Stimulated activated CD4-positive, alpha-beta T cell treated with anti-CD3 and anti-CD28 coated beads, Interleukin-15, amount 100 ng/mL, for 48 hours (primary cell): ENCODE results near the gene RHBDF2.
A peak's percentile ranks its signal among the peaks of the same experiment; 100 is the strongest.
"Not testable (repeated sequence)": the region's sequence is repeated elsewhere in the genome, so short reads cannot be mapped to it uniquely, and the experiment has no call there.

ENCODE experiments used
- DNase-seq, 2 donors: peaks; one replicate each; pipeline ENCODE4 v3.0.0-alpha.2; 2020; ENCODE audit warnings: low read depth in 2 of 2

The RHBDF2 gene

DNA sequence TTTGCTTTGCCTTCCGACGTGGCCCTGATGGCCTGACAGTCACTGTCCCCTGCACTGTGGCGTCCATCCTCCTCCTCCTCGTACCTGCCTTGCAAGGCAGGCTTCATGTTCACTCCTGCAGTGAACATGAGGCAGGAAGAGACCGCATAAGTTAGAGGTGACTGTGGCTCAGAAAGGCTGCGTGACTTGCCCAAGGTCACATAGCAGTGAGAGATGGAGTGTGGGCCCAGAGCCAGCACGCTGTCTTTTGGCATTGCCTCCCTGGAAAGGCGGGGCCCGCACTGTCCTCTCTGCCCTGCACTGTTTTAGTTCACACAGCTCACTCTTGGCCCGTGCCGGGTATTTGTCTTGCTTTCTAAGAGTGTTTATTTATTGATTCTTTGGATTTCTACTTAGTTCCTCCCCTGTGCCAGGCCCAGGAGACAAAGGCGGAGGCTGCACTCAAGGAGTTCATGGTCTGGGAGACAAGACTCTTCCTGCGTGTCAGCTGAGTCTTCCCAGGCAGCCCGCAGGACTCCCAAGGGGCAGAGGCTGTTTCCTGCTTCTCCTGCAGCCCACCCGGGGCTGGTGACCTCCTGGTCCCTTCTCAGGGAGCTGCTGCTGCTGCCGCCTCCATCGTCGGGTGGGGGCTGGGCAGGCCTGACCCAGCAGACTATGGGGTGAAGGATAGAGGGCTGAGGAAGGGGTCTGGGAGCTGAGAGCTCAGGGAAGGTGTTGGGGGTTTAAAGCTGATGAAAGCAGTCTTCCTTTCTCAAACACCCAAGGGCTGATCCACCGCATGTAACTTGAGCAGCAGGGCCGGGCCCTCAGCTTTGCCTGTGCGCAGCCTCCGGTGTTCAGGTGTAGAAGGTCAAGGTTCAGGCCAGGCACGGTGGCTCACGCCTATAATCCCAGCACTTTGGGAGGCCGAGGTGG, 23.6 kb upstream of the RHBDF2 start:
- DNase-seq: no peak

DNA sequence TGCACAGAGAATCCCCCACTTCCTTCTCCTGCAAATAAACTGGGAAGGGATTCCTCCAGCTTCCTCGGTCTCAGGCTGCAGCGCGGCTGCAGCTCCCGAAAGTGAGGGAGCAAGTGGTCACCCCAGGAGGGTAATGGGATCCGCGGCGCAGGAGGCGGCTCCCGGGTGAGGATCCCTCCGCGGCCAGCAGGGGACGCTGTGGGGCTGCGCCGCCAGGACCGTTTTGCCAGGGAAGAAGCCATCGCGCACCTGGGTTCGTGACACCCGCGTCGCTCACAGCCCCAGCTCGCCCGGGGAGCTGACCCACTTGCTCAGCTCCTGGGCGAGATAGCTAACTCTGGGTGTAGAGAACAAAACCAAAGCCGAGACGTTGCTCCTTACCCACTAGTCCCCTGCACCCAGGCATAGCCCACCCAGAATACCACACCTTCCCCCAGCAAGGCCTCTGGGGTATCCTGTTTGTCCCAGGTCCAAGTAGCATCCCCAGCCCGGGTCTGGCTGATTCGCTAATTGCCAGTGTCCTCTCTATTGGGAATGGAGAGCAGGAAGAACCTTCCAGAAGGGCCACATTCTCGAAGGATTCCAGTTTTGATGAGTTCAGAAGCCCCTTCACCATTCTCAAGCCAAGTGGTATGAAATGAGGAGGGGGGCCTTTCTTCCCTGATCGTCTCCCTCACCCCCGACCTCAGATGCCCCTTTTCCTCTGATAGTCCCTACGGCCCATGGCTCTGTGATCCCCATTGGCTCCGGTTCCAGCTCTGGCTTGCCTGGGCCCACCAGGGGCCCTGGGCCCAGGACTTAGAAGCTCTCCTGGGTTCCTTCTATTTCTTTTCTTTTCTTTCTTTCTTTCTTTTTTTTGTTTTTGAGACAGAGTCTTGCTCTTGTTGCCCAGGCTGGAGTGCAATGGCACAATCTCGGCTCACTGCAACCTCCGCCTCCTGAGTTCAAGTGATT, 22.1 kb upstream of the RHBDF2 start:
- peak; percentile 60 to 69 for DNase-seq

DNA sequence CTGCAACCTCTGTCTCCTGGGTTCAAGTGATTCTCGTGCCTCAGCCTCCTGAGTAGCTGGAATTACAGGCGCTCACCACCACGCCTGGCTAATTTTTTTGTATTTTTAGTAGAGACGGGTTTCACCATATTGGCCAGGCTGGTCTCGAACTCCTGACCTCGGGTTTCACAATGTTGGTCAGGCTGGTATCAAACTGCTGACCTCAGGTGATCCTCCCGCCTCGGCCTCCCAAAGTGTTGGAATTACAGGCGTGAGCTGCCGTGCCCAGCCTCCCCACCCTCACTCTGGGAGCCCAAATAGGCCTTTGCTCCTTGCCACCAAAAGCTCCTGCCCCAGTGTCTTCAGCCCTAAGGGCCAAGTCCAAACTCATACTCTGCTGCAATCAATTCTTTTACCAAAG, 20.5 kb upstream of the RHBDF2 start:
- not testable (repeated sequence) for DNase-seq

DNA sequence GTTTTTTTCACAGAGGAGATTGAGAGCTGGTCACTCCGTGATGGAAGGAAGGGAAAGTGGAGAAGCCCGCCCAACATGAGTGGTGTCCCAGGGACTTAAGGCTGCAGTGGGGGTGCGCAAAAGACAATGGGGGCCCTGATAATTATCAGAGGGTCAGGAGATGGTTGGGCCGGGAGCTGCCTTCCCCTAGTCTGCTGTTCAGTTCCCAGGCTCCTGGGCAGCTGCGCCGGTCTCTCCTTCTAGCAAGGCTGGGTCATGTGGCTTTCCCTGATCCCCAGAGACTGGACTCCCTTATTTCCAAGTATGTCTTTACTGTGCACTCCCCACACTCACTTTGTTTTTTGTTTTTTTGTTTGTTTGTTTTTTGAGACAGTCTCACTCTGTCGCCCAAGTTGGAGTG, 20.0 kb upstream of the RHBDF2 start:
- no peak for DNase-seq

DNA sequence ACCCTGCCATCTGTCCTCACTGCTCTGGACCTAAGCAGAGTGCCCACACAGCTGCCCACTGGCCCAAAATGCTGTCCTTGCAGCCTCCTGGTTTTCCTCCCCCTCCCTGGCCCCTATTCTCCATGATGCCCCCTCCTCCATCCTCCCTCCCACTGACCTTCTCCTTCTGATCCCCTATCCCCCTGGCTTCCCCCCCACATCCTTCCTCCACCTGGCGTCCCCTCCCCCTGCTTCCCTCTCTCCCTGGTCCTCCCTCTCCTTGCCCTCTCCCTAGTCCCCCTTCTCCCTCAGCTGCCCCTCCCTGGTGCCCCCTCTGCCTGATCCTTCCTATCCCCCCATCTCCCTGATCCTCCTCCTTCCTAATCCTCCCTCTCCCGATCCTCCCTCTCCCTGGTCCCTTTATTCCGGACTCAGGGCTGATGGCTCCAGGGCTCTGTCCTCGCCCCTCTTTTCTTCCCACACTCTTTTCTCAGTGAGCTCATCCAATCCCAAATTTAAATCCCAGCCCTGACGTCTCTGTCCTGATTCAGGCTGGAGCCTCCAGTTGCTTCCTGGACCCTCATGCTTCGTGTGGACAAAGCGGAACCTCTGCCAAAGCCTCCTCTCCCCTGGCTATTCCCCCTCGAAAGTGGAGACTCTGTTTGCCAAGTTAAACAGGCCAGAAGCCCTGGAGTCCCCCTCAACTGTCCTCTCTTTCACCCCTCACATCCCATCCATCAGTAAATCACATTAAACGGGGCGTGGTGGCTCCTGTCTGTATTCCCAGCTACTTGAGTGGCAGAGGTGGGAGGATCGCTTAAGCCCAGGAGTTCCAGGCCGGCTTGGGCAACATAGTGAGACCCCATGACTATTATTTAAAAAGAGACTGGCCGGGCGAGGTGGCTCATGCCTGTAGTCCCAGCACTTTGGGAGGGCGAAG, 18.1 kb upstream of the RHBDF2 start:
- no peak for DNase-seq

DNA sequence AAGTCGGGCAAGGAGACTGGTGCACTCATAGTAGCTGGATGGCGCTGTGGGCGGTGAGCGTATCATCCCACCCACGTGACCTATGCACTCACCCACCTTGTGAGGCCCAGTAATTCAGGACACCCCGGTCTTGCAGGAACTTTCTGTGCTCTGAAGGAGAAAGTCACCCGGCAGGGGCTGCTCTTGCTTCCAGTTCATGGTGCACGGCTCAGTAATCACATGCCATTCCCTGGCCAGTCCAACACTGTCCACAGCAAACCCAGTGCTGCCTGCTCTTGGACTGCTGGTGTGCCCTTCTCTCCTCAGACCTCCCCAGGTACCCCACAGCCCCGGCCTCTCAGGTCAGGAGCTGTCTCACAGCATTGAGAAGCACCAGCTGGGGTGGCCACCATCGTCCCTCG, 16.4 kb upstream of the RHBDF2 start:
- DNase-seq: no peak

DNA sequence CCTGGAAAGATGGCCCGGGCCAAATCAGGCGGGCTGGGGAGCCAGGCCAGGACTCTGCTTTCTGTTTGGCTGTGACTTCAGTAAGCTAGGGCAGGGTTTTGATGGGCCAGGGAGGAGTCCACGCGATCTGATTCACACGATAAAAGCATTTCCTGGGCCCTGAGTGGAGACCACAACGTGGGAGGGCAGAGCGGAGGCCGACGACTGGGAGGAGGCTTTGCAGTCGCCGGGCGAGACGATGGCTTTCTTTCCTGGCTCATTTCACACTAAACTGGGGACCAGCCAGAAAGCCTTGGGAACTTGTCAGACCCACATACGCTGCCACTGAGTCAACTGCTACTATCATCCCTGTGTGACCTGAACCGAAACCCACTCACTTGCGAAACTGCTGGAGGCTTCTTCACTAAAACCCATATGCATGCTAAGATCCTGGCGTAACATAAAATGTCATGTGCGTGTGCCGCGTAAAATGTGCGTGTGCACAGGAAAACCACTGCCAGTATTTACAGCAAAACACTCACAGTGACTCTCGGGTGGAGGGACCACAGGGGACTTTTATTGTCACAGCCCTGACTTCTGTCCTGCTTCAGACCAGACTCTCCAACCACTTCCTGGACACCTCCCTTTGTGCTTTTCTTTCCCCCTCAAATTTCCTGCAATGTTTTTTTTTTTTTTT, 14.2 kb upstream of the RHBDF2 start:
- DNase-seq: peak; percentile 75 to 77

DNA sequence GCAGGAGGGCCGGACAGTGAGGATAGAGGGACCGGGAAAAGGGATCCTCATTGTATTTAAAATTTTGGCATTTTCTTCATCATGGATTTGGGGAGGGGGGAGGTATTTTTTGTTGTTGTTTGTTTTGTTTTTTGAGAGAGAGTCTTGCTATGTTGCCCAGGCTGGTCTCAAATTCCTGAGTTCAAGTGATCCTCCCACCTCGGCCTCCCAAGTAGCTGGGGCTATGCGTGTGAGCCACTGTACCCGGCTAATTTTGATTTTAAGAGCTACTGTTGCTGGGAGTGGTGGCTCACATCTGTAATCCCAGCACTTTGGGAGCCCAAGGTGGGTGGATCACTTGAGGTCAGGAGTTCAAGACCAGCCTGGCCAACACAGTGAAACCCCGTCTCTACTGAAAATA, 13.1 kb upstream of the RHBDF2 start:
- not testable (repeated sequence) for DNase-seq

DNA sequence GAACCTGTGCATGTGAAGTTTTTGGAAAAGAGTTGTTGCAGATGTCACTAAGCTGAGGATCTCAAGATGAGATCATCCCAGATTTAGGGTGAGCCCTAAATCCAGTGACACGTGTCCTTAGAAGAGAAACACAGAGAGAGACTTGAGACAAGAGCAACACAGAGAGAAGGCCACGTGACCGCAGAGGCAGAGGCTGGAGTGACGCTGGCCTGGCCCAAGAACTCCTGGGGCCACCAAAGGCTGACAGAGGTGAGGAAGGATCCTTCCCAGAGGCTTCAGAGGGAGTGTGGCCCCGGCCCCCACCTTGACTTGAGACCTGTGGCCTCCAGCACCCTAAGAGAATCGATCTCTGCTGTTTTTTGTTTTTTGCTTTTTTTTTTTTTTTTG, 12.1 kb upstream of the RHBDF2 start:
- no peak for DNase-seq

DNA sequence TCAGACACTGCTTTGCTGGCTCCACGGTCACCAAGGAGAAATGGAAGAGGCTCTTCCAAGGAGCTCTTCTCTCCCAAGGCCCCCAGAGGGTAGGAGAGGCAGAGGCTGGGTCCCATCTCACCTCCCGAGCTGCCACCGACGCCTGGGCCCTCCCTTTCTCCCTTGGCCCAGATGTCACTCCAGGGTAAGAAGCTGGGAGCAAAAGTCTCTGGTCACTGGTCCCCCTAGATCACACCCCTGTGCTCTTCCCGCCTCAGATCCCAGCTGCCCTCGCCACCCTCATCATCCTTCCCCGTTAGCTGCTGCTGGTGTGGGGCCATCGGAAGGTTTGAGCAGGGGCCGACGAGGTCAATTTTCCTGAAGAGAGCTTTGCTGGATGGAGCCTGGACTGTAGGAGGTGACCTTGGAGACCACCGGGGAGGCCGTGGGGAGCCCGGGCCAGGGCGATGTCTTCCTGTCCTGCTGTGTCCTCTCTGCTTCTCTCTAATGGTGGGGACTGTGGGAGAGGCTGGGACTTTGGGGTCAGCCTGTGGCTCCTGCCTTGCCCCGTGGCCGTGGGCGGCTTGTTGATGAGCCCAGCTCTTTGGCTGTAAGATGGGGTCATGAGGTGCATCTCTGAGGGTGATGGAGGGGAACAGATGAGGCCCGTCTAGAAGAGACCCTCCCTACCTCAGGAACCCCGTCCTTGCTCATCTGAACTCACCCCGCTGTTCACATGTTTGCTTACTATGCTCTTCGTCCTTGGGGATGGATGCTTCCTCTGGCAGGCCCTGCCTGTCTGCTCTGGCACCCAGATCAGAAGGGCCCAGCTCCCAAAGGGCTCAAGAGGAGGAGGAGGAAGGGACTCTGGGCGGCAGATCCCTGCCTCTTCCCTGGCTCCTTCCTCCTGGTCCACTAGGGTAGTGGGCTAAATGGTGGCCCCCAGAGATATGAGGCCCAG, 11.4 kb upstream of the RHBDF2 start:
- no peak for DNase-seq

DNA sequence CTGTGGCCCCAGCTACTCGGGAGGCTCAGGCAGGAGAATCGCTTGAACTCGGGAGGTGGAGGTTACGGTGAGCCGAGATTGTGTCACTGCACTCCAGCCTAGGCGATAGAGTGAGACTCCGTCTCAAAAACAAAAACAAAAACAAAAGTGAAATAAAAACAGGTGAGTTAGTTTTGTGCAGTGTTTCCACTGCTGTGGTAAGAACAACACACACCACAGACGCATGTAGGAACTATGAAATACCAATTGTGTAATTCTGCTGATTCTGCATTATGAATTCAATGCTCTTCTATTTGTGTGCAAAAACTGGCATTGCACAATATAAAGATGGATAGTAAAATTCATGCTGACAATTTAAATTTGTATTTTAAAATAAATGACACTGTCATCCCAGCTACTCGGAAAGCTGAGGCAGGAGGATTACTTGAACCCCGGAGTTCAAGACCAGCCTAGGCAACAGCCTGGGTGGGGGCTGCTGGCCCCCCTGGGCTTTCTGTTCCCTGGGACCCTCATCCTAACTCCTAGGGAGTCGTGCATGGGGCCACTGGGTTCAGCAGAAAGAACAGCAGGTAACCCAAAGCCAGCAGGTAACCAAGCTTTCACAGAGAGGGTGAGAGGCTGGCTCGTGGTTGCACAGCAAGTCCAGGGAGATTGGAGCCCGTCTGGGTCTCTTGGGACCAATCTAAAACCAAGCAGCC, 10.6 kb upstream of the RHBDF2 start:
- DNase-seq: no peak

DNA sequence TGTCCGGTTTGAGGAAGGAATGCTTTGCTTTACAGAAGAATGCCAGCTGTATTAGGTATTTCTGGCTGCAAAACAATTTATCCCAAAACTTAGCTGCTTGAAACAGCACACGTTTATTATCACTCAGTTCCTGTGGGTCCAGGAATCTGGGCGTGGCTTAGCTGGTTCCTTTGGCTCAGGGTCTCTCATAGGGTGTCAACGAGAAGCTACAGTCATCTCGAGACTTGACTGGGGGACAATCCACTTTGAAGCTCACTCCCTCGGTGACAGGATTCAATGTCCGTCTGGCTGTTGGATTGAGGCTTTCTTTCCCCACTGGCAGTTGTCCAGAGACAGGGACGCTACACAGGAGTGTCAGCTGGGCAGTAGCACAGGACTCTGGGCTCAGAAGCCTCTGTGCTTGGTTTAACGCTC, 9.6 kb upstream of the RHBDF2 start:
- no peak for DNase-seq

DNA sequence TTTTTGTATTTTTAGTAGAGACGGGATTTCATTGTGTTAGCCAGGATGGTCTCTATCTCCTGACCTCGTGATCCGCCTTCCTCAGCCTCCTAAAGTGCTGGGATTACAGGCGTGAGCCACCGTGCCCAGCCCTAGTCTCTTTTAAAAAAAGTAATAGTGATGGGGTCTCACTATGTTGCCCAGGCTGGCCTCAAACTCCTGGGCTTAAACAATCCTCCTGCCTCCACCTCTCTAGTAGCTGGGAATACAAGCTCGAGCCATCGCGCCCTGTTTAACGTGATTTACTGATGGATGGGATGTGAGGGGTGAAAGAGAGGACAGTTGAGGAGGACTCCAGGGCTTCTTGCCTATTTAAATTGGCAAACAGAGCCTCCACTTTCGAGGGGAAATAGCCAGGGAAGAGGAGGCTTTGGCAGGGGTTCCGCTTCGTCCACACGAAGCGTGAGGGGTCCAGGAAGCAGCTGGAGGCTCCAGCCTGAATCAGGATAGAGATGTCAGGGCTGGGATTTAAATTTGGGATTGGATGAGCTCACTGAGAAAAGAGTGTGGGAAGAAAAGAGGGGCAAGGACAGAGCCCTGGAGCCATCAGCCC, 7.3 kb upstream of the RHBDF2 start:
- not testable (repeated sequence) for DNase-seq

DNA sequence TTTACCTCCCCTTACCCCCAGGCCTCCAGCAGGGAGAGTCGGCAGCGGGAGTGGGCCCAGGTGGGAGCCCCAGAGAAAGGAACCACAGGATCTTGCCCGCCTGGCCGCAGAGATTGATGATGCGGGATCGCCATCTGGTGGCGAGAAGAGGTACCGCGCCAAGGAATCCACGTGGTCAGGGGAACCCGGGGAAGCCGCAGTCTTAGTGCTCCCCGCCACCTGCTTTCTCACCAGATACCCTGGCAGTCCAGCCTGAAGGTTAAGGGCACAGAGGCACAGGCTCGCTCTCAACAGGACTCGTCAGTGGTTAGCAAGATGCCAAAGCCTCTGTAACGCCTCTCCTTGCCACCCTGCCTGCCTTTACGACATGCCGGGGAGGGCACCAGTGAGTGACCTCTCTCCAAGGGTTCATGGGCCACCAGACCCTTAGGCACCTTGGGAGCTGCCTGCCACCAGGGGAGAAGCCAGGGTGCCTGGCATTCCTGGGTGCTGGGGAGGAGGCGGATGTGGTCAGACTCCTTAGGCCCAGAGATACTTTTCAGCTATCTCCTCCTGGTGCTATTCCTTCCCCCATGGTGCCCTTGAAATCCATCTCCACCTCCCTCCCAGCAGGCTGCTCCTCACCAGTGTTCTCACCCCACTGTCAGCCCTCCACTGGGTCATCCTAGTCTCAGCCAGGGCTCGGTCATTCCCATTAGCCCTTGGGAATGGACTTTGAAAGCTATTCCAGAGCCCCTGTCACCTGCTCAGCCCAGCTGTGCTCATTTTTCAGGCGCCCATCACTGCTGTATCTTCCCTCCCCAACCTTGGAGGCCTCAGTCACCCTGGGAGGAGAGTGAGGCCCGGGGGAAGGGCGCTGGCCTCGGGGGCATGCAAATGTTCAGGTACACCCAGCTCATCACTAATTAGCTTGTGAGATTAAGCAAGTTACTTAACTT, 5.5 kb upstream of the RHBDF2 start:
- DNase-seq: peak; percentile 72 to 76

DNA sequence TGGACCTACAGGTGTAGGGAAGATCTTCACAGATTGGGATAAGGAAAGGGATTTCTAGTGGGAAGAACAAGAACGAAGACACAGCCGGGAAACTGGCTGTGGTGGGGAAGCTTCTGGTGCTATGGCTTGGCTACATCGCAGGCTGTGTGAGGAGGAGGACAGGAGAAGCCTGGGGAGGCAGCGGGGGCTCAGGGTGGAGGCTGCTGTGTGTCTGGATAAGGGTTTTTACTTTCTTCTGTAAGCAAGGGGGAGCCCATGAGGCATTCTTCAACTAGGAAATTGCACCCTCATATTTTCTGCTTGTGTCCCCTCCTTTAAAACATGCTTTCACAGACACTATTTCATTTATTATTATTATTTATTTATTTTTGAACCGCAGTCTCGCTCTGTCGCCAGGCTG, 2.9 kb upstream of the RHBDF2 start:
- no peak for DNase-seq

DNA sequence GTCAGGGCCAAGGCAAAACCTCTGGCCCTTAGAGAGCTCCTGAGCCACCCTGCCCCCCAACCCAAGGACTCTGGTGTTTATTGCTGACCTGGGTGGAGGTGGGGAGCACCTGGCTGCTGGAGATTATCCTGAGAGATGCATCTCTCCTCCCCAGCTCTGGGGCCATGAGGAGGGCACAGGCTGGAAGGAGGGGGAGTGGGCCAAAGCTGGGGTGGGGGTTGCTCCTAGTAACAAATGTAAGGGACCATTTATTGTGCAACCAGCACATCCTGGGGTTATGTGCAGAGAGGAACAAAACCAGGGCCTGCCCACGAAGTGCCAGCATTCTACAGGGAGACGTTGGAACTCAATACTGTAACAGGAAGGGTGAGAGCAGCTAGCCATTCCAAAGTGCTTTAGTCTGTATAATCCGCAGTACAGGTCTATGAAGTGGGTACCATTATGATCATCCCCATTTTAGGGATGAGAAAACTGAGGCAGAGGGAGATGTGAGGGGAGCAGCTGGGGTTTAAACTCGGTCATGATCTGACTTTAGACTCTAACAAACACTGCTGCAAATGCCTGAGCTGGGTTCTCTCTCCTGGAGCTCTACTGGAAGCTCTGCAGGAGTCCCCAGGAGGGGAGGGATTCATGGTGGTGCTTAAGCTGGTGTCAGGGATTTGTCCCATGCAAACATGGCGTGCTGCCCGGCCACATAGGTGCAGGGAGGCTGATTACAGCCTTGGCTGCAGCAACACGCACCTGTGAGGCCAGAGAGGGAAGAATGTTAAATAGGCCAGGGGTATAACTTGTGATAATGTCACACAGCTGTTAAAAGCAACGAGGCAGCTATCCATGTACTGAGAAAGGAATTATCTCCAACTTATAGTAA, 1.4 kb upstream of the RHBDF2 start:
- DNase-seq: no peak

DNA sequence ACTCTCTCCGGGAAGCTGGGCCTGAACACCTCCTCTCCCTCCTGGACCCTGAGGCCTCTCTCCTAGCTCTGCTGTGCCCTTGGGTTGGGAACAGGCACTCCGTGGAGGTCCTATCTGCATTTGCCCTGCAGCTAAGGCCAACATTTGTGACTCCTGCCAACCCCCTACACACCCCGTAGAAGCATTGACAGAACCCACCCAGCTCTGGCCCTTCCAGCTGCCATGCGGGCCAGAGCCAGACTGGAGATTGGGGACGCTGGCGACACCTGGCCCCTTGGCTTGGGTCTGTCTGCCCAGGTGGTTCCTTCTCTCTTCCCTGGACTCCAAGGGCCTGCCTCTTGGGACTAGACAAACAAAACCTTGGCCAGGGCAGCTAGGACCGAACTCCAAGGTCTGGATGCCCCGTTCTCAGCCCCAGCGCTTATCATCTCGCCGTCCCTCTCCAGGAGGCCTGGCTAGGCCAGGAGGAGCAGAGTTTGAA, 644 bp upstream of the RHBDF2 start:
- DNase-seq: no peak
